ENCODE data around the gene SGCE.

DNA sequence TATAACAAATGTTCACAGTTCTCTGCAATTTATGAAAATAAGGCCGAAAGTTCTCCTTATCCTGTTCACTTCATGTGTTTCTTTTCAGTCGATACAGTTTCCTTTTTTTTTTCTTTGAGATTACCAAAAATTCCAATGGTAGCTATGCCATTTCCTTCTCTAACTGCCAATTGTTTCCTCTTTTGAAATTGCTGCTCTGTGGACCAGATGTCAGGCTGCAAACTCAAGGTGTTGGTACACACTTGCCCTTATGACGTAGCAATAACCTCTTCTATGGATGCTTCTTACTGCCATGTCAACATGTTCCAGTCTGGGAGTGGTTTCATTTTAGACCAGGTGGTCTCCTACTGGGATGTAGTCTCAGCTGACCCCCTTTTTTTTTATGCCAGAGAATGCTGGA, 93.4 kb downstream of the SGCE start:
- TF ChIP-seq, protein P1, sequence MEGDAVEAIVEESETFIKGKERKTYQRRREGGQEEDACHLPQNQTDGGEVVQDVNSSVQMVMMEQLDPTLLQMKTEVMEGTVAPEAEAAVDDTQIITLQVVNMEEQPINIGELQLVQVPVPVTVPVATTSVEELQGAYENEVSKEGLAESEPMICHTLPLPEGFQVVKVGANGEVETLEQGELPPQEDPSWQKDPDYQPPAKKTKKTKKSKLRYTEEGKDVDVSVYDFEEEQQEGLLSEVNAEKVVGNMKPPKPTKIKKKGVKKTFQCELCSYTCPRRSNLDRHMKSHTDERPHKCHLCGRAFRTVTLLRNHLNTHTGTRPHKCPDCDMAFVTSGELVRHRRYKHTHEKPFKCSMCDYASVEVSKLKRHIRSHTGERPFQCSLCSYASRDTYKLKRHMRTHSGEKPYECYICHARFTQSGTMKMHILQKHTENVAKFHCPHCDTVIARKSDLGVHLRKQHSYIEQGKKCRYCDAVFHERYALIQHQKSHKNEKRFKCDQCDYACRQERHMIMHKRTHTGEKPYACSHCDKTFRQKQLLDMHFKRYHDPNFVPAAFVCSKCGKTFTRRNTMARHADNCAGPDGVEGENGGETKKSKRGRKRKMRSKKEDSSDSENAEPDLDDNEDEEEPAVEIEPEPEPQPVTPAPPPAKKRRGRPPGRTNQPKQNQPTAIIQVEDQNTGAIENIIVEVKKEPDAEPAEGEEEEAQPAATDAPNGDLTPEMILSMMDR (IDR thresholded peaks at IDR 0.05; ENCODE audit: low read length): no peak
- no peak for TF ChIP-seq EZH2 (optimal IDR thresholded peaks at IDR 0.05; ENCODE audit: low read depth, low read length)
- TF ChIP-seq EZH2phosphoT487 (IDR thresholded peaks at IDR 0.05; ENCODE audit: low read length): no peak
